Middle frontal gyrus (tissue), 1 donor: ENCODE measurements around the gene VMAC.

Experiments used
- DNase-seq: peaks from one replicate; pipeline ENCODE4 v3.0.0-alpha.2; 2015; ENCODE audit warnings: low spot score; ENCODE audit errors: extremely low spot score

The VMAC gene

DNA sequence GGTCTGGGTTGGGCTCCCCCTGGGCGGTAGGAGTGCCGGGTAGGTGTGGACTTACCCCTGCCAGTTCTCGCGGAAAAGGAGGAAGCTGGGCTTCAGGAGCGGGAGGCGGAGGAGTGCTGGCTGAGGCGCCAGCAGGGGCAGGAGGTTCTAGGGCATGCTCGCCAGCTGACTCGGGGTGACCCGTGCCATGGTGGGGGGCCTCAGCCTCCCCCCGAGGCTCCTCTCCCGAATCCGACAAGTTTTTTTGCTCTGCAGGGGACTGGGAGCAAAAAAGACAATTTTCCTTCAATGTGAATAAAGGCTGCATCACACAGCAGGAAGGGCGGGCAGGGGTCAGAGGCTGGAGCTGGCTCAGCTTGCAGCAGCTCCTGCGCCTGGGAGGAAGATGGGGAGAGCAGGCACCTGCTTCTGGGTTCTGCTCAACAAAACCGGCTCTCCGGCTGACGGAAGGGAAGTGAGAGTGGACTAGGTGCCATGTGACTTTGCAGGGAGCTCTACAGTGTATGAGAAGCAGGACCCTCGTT lies 46.7 kb downstream of the VMAC start:
- DNase-seq, result no peak

DNA sequence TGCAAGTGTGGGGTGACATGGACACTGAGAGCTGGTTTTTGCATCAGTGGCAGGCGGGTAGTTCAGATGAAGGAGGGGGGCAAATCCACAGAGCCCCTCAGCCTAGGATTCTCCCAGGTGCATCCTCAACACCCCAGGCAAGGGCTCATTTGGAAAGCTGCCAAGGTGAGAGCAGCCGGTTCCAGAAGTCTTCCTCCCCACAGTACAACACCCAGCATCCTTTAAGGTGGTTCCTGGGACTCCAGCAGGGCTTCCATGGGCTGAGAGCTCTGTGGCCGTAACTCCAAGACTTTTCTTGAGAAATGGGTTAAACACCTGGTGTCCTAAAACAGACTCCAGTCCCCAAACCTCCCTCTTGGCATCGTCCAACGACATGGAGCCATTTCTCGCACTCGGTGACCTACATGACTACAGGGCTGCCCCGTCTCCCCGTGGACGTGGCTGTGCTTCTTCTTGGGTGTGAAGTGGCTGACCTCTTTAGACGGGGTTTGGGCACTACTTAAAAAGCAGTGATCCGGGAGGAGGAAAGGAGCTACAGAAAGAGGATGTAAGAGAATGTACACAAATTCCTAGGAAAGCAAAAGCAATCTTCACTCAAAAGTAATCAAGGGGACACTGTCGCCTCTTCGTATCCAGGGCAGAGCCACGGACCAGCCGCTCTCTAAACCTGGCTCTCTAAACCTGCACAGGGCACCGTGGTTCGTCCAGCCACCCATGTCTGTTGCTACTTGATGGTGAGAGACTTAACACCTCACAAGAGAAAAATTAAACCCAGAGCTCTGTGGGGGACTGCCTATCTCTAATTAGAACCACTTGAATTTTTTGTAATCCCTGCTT lies 47.7 kb downstream of the VMAC start:
- no peak for DNase-seq

DNA sequence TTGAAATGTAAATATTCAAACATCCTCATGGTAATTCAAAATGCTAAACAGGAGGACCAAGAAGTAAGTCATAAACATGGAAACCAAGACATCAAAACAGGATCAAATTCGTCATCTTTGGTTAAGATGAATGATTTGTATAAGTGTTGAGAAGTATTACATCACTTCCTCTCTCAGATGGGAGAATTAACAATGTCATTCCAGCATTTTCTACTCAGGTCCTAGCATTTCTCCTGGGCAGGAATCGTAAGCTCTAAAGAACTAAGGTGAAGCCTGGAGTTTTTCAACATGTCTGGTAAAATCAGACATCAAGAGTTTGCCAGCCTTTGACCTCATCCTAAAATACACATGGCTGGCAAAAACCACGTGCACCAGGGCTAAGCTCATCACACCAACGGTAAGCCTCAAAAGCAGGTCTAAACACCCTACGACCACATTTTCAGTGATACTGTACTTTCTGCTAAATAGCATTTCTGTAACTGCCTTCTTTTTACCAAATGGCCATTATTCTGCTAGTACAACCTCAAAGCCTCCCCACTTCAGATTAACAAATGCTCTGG lies 48.4 kb downstream of the VMAC start:
- no peak for DNase-seq

DNA sequence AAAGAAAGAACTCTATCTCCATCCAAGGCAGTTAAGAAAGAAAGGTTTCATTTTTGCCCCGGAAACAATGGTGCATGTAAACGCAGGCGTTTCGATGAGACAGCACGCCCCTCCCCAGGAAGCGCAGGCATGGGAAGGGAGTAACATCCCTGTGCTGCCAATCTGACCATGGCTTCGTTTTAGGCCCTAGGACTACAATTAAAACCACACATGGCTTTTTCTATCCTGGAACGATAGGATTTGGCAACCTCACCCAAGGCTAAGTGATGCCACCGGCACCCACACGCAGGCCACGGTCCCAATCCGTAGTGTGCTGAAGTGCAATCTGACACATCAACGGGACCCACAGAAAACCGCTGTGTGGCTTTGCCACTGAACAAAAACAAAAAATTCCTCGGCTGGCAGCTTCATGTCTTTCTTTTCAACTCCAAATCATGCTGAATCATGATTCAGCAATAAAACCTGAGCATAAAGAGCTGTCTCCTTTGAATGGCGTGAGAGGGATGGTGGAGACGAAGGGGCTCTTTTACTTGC lies 49.1 kb downstream of the VMAC start:
- DNase-seq, result no peak

DNA sequence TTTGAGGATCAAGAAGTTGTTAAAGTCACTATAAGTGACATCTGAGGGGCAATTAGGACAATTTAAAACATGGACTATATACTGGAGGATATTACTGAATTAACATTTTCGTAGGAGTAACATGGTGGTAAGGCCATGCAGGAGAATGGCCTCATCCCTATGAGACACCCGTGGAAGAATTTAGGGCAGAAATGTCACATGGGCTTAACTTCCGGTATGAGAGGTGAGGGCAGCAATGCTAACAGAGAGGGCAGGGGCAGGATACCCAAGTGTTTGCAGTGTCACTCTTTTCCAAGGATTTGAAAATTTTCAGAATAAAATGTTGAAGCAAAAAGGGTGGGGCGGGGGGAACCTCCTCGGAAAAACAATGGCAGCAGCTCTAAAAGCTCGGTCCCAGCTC lies 49.6 kb downstream of the VMAC start:
- DNase-seq, result no peak

DNA sequence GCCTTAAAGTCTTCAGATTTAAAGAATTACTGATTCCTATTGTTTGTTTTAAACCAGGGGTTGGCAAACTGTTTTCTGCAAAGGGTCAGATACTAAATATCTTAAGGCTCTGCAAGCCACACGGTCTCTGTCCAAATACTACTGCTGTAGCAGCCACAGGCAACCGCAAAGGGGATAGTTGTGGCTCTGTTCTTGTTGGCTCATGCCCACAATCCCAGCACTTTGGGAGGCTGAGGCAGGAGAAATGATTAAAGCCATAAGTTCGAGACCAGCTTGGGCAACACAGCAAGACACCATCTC lies 50.9 kb downstream of the VMAC start:
- DNase-seq, result no peak

DNA sequence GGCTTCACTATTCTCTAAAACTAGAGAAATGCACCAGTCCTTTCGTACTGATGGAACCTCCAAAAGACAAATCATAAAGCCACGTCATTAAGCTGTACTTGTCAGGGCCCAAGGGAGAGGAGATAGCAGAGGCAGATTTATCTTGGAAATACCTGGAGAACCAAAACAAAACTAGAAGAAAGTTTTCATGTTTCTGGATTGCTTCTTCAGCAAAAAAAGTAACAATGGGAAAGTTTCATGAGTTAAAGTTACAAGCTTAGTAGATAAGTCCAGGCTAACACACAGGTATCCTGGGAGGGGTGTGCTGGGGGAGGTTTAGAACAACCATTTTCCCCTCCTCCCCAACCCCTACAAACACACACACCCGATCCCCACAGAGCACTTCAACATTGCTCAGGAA lies 51.7 kb downstream of the VMAC start:
- no peak for DNase-seq

DNA sequence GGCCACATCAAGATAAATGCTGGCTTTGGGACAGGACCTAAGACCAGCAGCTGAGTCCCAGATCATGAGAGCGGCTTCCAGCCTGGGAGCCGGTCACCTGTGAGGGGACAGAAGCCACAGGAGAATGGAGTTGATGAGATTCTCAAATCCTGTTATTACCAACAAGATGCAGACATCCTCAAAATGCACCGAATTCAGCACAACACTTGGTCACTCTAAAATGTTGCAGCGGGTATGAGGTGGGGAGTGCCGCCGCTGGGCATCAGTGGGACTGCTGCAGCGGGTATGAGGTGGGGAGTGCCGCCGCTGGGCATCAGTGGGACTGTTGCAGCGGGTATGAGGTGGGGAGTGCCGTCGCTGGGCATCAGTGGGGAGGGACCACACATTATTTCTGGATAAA lies 52.1 kb downstream of the VMAC start:
- no peak for DNase-seq

DNA sequence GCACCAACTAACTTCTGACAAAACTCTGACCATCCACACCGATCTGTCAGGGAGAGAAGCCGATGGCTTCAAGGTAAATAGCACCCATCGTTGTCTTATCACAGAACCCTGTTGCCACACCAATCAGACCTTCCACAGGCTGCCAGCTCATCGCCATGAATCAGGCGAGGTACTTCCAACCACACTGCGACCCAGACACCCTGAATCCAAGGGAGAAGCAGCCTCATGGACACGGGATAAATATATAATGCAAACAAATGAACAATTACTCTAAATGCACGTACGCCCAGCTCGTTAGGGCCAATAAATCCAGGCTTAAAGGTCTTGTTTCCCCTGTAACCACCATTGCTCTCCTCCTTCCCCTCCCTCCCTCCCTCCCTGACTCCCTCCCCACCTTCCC lies 52.5 kb downstream of the VMAC start:
- no peak for DNase-seq

DNA sequence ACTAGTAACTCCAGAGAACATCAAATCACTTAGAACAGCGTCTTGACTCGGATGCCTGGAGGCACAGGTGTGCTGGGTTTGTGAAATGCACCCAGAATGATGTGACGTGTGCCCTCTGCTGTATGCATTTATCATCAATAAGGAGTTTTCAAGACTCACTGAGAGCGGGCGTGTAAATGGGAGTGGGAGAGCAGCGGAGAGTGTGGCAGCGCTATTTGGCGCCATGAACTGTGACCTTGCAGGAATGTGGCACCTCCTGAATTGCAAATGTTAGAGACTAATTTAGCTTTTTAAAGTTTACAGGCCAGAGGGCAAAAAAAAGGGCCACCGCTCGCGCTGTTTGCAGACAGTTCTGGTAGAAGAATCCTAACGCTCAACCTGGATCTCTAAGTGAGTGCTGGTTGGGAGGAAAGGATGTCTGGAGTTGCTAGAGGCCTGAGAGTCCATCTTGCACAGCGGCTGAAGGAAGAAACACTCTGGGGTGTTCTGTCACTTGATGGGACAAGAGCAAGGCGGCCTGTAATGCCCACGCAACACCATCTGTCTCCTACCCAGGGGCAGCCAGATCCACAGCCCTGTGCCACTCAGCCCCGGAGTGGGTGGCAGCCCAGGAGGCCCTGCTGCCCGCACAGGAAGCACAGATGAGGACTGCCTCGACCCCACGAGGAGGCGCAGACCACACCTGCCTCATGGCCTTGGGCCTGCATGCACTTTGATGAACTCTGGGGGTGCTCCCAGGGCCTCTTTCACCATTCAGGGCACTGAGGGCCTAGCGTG lies 53.6 kb downstream of the VMAC start:
- DNase-seq, result no peak

DNA sequence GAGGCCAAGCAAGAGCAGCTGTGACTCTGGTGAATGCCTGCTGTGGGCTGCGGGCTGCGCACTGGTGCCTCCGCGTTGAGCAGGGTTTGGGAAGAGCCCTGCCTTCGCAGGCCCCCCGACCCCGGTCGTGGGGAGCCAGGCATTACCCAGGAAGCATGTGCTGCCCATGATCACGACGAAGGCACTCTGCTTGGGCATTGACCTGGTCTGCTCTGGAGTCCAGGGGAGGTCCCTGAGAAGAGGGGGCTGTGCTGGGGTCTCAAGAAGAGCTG lies 54.1 kb downstream of the VMAC start:
- DNase-seq, result no peak

DNA sequence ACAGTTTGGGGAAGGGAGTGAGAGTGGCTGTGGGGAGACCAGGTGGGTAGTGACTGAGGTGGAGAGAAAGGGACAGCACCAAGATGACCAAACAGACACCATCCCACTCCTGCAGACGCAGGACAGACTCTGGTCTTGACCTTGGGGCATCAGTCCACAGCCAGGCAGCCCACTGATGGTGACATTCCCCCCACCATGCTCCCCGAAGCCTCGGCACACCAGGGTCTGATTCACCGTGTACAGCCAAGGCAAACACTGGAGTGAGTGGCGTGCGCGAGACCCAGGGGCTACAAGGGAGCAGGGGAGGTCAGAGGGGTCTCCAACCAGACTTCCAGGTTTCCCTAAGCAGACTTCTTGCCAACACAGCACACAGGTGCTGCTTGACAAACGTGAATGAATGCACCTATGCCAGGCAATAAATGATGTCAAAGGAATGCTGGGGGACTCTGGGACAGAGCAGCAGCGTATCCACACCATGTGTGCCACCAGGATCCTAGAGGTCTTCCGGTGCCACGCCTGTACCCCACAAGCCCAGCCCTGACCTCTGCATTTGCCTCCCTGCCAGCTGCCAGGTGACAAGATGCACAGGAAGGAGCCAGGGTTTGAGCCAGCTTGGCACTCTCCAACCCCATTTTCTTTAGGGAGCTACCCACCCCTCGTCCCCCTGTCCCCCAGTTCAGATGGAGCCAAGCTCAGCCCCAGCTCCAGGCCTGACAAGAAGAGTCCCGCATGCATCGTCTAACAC lies 54.8 kb downstream of the VMAC start:
- DNase-seq, result no peak
